ENCODE results near the gene TRAF2. TPM values are rescaled to one million over a fixed set of nuclear protein-coding genes. Genes with fewer than 3 reads are reported as not detected.

Gene TRAF2
- total and polyA plus RNA-seq, 2 donors (not counting 1 experiment from before 2014, with no cell fraction given), result 25.5 to 54.5 TPM

DNA sequence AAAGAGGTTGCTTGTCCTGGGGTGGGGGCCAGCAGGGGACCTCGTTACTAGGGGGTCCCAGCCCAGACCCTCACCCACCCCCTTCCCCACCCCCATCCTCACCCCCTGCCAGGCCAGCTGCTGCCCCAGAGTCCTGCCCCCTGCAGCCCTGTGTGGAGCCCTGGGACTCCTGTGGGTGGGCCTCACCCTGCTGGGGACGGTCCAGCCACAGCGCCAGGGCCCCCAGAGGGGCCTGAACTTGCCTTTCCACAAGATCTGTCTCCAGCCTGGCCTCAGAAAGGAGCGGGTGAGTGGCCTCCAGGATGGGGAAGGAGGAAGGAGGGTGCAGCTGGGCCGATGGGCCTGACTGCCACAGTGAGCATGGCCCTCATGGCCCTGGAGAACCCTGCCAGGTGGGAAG lies 83.5 kb downstream of the TRAF2 start:
- TF ChIP-seq, protein P1, sequence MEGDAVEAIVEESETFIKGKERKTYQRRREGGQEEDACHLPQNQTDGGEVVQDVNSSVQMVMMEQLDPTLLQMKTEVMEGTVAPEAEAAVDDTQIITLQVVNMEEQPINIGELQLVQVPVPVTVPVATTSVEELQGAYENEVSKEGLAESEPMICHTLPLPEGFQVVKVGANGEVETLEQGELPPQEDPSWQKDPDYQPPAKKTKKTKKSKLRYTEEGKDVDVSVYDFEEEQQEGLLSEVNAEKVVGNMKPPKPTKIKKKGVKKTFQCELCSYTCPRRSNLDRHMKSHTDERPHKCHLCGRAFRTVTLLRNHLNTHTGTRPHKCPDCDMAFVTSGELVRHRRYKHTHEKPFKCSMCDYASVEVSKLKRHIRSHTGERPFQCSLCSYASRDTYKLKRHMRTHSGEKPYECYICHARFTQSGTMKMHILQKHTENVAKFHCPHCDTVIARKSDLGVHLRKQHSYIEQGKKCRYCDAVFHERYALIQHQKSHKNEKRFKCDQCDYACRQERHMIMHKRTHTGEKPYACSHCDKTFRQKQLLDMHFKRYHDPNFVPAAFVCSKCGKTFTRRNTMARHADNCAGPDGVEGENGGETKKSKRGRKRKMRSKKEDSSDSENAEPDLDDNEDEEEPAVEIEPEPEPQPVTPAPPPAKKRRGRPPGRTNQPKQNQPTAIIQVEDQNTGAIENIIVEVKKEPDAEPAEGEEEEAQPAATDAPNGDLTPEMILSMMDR (IDR thresholded peaks at IDR 0.05), result no peak
- no peak for TF ChIP-seq EZH2 (IDR thresholded peaks at IDR 0.05; ENCODE audit: borderline replicate concordance, insufficient read depth, low read depth, low read length, poor library complexity, severe bottlenecking)
- 74% methylated on average over 4 of the region's 5 CpGs for WGBS (ENCODE audit: insufficient coverage)
- CTCF ChIA-PET, result interaction anchor here (0.6 kb wide), 1 partner anchor 211 kb away, joined by 6 read pairs; no protein-coding TSS in a partner anchor

DNA sequence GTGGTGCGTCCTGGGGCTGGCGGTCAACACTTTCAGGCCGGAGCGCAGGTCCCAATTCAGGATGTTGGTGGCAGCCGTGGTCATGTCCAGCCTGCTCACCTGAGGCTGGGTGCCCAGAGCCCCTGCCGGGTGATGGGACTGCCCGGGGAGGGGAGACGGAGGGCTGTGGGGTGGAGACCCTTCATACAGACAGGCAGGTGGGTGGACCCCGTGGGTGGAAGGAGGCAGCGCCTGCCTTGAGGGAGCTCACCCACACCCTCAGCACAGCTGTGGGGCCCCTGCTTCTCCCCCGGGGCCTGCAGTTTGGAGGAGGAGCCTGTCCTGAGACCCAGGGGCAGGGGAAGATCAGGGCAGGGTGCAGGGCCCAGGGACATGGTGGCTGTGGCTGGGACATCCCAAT lies 84.0 kb downstream of the TRAF2 start:
- no peak overlapping the region for H3K4me2 ChIP-seq (replicated peaks; ENCODE audit: low read depth, low read length, poor library complexity, severe bottlenecking)
- H3K27me3 Mint-ChIP-seq, result peaks cover 5% of the 10 kb centered on the region
- peaks cover 5 to 10% of the 10 kb centered on the region in 2 donors for H3K4me1 ChIP-seq (ENCODE audit: control insufficient read depth in 2 of 2, insufficient read depth in 2 of 2, low read length in 2 of 2)
- H3K9me3 ChIP-seq (ENCODE audit: control extremely low read depth in 1 of 3, control insufficient read depth in 2 of 3, insufficient read depth in 1 of 3, low read length in 2 of 3), result no peaks in the 10 kb centered on the region
- no peak for ATAC-seq (ENCODE audit: low read depth)
- no peaks in the 10 kb centered on the region for H3K36me3 ChIP-seq (replicated peaks in 1 of 2; ENCODE audit: control extremely low read depth in 1 of 2, control insufficient read depth in 1 of 2, extremely low read depth in 1 of 2, insufficient read depth in 2 of 2, low read length in 1 of 2)
- H3K79me2 ChIP-seq (ENCODE audit: control insufficient read depth, insufficient read depth, low read length), result no peaks in the 10 kb centered on the region
- 73% methylated on average over 9 of the region's 11 CpGs for WGBS (ENCODE audit: insufficient coverage)
- peaks cover 0 to 8% (median 1%) of the 10 kb centered on the region in 4 experiments for H3K27me3 ChIP-seq (replicated peaks in 1 of 4; ENCODE audit: control extremely low read depth in 1 of 4, control insufficient read depth in 3 of 4, insufficient read depth in 4 of 4, low read length in 3 of 4)
- H2AFZ ChIP-seq (ENCODE audit: insufficient read depth, low read depth, low read length, poor library complexity, severe bottlenecking), result no peak overlapping the region
- ChIA-PET POLR2A (no interaction called here), CTCF (interaction anchor here (0.6 kb wide), 1 partner anchor 212 kb away, joined by 6 read pairs; no protein-coding TSS in a partner anchor)
- no peaks in the 10 kb centered on the region for H3K9me3 Mint-ChIP-seq (ENCODE audit: insufficient read depth)
- no peak for DNase-seq
- H3K4me3 Mint-ChIP-seq, result no peak overlapping the region
- no peak overlapping the region for H3K9ac ChIP-seq (ENCODE audit: low read length)
- TF ChIP-seq, protein P1 (IDR thresholded peaks at IDR 0.05), result no peak
- TF ChIP-seq EZH2 (IDR thresholded peaks at IDR 0.05; ENCODE audit: borderline replicate concordance, insufficient read depth, low read depth, low read length, poor library complexity, severe bottlenecking), result no peak
- H3K4me3 ChIP-seq (ENCODE audit: control extremely low read depth in 1 of 5, extremely low read depth in 1 of 5, insufficient read depth in 1 of 5, low read depth in 2 of 5, low read length in 4 of 5), result no peak overlapping the region
- H3K4me1 Mint-ChIP-seq, result peaks cover 11% of the 10 kb centered on the region
- H4K20me1 ChIP-seq (ENCODE audit: control insufficient read depth, insufficient read depth, low read length, poor library complexity, severe bottlenecking), result no peaks in the 10 kb centered on the region
- H3K27ac ChIP-seq (ENCODE audit: low read length in 2 of 2), result no peak overlapping the region
- intact Hi-C loops (cut with micrococcal nuclease), result no loop called here
- H3K27ac Mint-ChIP-seq, result no peak overlapping the region

More for the DNA sequence above, 83.5 kb downstream of the TRAF2 start:
- Histone ChIP-seq H3K79me2 (ENCODE audit: control insufficient read depth, insufficient read depth, low read length) (no peaks in the 10 kb centered on the region), H3K9me3 (ENCODE audit: control extremely low read depth in 1 of 3, control insufficient read depth in 2 of 3, insufficient read depth in 1 of 3, low read length in 2 of 3) (no peaks in the 10 kb centered on the region), H4K20me1 (ENCODE audit: control insufficient read depth, insufficient read depth, low read length, poor library complexity, severe bottlenecking) (no peaks in the 10 kb centered on the region), H3K4me2 (replicated peaks; ENCODE audit: low read depth, low read length, poor library complexity, severe bottlenecking) (no peak overlapping the region), H3K4me1 (ENCODE audit: control insufficient read depth in 2 of 2, insufficient read depth in 2 of 2, low read length in 2 of 2) (peaks cover 5 to 10% of the 10 kb centered on the region in 2 donors), H2AFZ (ENCODE audit: insufficient read depth, low read depth, low read length, poor library complexity, severe bottlenecking) (no peak overlapping the region), H3K9ac (ENCODE audit: low read length) (no peak overlapping the region), H3K27me3 (replicated peaks in 1 of 4; ENCODE audit: control extremely low read depth in 1 of 4, control insufficient read depth in 3 of 4, insufficient read depth in 4 of 4, low read length in 3 of 4) (peaks cover 0 to 8% (median 0%) of the 10 kb centered on the region in 4 experiments), H3K27ac (ENCODE audit: low read length in 2 of 2) (no peak overlapping the region), H3K4me3 (ENCODE audit: control extremely low read depth in 1 of 5, extremely low read depth in 1 of 5, insufficient read depth in 1 of 5, low read depth in 2 of 5, low read length in 4 of 5) (no peak overlapping the region), H3K36me3 (replicated peaks in 1 of 2; ENCODE audit: control extremely low read depth in 1 of 2, control insufficient read depth in 1 of 2, extremely low read depth in 1 of 2, insufficient read depth in 2 of 2, low read length in 1 of 2) (no peaks in the 10 kb centered on the region)
- no peak for DNase-seq
- POLR2A ChIA-PET, result no interaction called here
- Mint-ChIP-seq H3K27ac (no peak overlapping the region), H3K4me1 (peaks cover 11% of the 10 kb centered on the region), H3K9me3 (ENCODE audit: insufficient read depth) (no peaks in the 10 kb centered on the region), H3K27me3 (peaks cover 5% of the 10 kb centered on the region), H3K4me3 (no peak overlapping the region)
- intact Hi-C loops (cut with micrococcal nuclease), result no loop called here
- ATAC-seq (ENCODE audit: low read depth), result no peak
